Ecto neural progenitor cell (in vitro differentiated cells): ENCODE data around the gene PLXNB3.

Source experiments
- DNase-seq: peaks from one replicate; pipeline ENCODE4 v3.0.0-alpha.2; 2018; ENCODE audit warnings: low spot score

The PLXNB3 gene

GRCh38 chrX:153773741-153774575 is 9.9 kb downstream of the PLXNB3 start:
- no peak for DNase-seq

GRCh38 chrX:153774576-153775292 is 10.7 kb downstream of the PLXNB3 start:
- no peak for DNase-seq

DNA sequence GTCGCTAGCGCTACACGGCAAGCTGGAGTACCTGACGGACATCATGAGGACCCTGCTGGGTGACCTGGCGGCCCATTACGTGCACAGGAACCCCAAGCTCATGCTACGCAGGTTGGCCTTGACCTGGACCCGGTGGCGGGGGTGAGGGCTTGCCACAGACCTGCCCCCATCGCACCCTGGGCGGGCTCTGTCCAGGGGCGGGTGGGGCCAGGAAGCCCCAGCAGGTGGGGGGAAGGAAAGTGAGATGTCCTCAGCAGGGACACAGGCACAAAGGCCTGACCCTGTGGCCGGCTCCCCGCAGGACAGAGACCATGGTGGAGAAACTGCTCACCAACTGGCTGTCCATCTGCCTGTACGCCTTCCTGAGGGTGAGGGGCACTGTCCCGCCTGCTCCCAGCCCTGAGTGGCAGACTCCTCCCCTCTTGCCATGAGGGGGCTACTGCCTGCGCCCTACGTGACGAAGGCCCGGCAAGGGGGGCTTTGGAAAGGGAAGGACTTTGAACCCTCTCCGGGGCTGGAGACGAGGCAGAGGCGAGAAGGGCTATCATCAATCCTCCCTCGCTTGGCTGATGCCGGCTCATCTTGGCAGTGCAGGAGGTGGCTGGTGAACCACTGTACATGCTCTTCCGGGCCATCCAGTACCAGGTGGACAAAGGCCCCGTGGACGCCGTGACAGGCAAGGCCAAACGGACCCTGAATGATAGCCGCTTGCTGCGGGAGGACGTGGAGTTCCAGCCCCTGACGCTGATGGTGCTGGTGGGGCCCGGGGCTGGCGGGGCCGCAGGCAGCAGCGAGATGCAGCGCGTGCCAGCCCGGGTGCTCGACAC is 11.5 kb downstream of the PLXNB3 start:
- no peak for DNase-seq

DNA sequence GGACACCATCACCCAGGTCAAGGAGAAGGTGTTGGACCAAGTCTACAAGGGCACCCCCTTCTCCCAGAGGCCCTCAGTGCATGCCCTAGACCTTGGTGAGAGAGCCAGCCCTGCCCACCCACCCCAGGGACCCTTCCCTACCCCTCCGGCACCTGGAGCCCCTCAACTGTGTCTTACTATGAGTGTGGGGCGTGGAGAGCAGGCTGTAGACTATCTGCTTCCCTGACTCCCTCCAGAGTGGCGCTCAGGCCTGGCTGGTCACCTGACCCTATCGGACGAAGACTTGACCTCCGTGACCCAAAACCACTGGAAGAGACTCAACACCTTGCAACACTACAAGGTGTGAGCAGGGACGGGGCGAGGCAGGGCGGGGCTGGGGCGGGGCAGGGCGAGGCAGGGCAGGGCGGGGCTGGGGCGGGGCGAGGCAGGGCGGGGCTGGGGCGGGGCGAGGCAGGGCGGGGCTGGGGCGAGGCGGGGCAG is 12.1 kb downstream of the PLXNB3 start:
- no peak for DNase-seq

- DNase-seq, result no peak
These were observed 12.6 kb downstream of the PLXNB3 start for GRCh38 chrX:153776611-153777045.

DNA sequence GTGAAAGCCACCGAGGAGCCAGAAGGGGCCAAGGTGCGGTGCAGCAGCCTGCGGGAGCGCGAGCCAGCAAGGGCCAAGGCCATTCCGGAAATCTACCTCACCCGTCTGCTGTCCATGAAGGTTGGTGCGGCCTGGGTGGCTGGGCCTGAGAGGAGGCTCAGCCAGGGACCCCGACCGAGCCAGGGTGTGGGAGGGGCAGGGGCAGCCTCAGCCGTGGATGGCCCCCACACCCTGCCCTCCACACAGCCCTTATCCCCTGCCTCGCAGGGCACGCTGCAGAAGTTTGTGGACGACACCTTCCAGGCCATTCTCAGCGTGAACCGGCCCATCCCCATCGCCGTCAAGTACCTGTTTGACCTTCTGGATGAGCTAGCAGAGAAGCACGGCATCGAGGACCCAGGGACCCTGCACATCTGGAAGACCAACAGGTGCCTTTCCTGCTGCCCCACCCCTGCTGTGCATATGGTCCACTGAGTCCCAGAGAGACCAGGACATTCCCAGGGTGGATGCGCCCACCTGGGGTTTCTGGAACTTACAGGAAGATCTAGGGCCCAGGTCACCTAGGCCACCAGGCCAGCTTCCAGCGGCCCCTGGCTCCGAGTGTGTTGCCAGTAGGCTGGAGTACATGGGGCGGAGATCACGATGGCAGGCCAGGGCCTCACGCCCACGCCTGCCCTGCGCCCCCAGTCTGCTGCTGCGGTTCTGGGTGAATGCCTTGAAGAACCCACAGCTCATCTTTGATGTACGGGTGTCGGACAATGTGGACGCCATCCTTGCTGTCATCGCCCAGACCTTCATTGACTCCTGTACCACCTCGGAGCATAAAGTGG is 13.4 kb downstream of the PLXNB3 start:
- no peak for DNase-seq

GRCh38 chrX:153778181-153778580 is 14.1 kb downstream of the PLXNB3 start:
- DNase-seq, result no peak

GRCh38 chrX:153778684-153779101 is 14.6 kb downstream of the PLXNB3 start:
- no peak for DNase-seq

- DNase-seq, result no peak
These were observed 16.0 kb downstream of the PLXNB3 start for GRCh38 chrX:153779891-153780677.

- no peak for DNase-seq
These were observed 16.8 kb downstream of the PLXNB3 start, which contains the start of gene SRPK3 for GRCh38 chrX:153780678-153781427. SRPK3 (plus strand) TSS chrX:153781041; CDS start chrX:153781087, 46 bp downstream.

DNA sequence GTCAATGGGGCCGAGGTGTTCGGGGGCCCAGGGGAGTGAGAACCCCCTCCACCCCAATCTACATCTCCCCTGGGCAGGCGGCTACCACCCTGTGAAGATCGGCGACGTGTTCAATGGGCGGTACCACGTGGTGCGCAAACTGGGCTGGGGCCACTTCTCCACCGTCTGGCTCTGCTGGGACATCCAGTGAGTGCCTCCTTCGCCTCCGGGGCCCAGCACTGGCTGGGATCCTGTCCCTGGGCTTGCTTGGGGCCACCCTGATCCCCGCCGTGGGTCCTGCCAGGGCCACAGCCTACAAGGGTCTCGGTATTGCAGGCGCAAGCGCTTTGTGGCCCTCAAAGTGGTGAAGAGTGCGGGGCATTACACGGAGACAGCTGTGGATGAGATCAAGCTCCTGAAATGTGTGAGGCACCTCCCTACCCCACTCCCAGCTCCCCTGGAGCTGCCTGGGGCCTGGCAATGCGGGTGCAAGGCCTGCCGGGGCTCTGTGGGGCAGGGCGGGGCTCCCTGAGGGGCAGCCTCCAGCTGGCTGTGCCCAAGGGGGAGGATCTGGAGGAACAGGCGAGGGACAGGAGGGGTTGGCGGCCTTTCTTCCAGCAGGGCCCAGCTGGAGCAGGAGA is 17.5 kb downstream of the PLXNB3 start:
- no peak for DNase-seq

GRCh38 chrX:153782313-153782712 is 18.3 kb downstream of the PLXNB3 start:
- no peak for DNase-seq

- DNase-seq, result no peak
These were observed 18.8 kb downstream of the PLXNB3 start for GRCh38 chrX:153782871-153783270.

DNA sequence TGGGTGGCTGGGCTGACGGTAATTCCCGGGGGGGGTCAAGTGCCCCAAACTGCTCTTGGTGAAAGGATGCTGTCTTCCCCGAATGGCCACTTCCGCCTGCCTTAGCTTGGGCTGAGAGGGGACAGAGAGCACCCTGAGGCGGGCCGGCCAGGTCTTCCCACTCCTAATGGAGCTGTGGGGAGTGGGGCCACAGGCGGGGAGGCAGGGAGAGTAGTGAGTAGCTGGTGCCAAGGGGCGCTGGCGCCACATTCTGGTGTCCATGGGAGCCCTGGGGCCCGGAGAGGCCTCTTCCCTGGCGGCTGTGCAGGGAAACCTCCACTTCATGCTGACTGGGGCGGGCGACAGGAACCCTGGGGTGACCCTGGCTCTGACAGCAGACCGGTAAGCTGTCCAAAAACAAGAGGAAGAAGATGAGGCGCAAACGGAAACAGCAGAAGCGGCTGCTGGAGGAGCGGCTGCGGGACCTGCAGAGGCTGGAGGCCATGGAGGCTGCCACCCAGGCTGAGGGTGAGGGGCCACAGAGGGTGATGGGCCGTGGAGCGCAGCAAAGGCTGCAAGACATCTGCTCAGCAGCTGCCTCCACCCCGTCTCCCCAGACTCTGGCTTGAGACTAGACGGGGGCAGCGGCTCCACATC is 19.4 kb downstream of the PLXNB3 start:
- no peak for DNase-seq

- no peak for DNase-seq
These were observed 20.4 kb downstream of the PLXNB3 start for GRCh38 chrX:153784325-153784967.

DNA sequence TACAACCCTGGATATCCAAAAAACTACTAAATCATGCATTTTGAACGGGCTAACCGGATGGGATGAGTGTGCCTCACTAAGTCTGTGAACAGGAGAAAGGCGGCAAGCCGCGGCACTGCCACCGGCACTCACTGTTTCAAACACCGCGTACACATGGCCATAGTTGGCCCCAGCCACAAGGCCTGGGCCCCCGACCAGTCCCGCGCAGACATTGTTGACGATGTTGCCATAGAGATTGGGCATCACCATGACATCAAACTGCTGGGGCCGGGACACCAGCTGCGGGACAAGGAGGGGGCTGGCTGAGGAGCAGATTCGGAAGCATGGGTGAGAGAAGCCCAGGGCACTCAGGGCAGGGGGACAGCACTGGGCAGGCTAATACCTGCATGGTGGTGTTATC is 22.6 kb downstream of the PLXNB3 start:
- DNase-seq, result no peak

- no peak for DNase-seq
These were observed 25.6 kb downstream of the PLXNB3 start for GRCh38 chrX:153789654-153790053.
